Activated CD4-positive, alpha-beta T cell treated with anti-CD3 and anti-CD28 coated beads, Interleukin-2, amount 50 U/mL, for 24 hours (primary cell): ENCODE results near the gene HSPA1A.
A peak's percentile ranks its signal among the peaks of the same experiment; 100 is the strongest.

Experiments
- DNase-seq, 2 donors: peaks; one replicate each; pipeline ENCODE4 v3.0.0-alpha.2; 2020; ENCODE audit warnings: low read depth in 1 of 2, low spot score in 1 of 2

HSPA1A gene

GRCh38 chr6:31815025-31815838 lies at the start of gene HSPA1A, which contains the start of gene HSPA1L:
HSPA1A (plus strand) TSS chr6:31815543; CDS start chr6:31815757, 214 bp downstream.
HSPA1L (minus strand) TSS chr6:31815283; CDS start chr6:31811972, 3,311 bp downstream.
- DNase-seq: peak in 1 of 2 donors; percentile 57

- DNase-seq: no peak
Measured at GRCh38 chr6:31765559-31765909, 49.8 kb upstream of the HSPA1A start.

- no peak for DNase-seq
Measured at GRCh38 chr6:31765910-31766794, 49.2 kb upstream of the HSPA1A start.

GRCh38 chr6:31767096-31767645 lies 48.2 kb upstream of the HSPA1A start:
- DNase-seq: no peak

GRCh38 chr6:31768363-31769257 lies 46.7 kb upstream of the HSPA1A start:
- DNase-seq: no peak

- peak; percentile 69 to 76 for DNase-seq
Measured at GRCh38 chr6:31769684-31770371, 45.5 kb upstream of the HSPA1A start.

DNA sequence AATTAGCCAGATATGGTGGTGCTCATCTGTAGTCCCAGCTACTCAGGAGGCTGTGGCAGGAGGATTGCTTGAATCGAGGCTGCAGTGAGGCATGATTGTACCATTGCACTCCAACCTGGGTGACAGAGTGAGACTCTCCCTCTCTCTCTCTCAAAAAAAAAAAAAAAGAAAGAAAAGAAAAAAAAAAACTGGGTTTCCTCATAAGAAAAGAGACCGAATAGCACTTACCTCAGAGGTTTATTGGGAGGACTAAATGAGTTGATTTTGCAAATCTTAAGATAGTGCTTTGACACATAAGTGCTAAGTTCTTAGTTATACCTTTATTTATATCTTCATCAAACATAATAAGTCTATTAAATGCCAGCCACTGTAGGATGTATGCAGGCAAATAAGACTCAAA lies 44.5 kb upstream of the HSPA1A start:
- no peak for DNase-seq

- DNase-seq: peak in 1 of 2 donors; percentile 40
Measured at GRCh38 chr6:31771992-31772358, 43.4 kb upstream of the HSPA1A start.

DNA sequence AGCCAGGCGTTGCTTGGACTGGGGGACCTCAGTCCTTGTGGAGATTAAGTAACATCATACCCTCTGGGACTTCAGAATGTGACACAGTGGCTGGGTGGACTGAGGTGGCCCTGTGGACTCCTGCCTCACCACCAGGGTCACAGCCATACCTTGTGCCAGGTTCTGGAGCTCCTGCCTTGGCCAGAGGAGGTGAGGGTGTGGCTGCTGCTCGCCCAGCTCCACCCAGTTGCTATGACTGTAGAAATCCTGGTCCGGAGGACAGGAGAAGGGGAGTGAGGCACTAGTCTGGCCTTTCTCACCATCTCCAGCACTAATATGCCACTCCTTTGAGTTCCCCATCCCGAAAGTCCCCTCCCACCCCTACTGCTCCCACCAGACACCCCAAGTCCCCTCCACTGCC lies 40.2 kb upstream of the HSPA1A start:
- no peak for DNase-seq

GRCh38 chr6:31775633-31776484 lies 39.5 kb upstream of the HSPA1A start:
- no peak for DNase-seq

DNA sequence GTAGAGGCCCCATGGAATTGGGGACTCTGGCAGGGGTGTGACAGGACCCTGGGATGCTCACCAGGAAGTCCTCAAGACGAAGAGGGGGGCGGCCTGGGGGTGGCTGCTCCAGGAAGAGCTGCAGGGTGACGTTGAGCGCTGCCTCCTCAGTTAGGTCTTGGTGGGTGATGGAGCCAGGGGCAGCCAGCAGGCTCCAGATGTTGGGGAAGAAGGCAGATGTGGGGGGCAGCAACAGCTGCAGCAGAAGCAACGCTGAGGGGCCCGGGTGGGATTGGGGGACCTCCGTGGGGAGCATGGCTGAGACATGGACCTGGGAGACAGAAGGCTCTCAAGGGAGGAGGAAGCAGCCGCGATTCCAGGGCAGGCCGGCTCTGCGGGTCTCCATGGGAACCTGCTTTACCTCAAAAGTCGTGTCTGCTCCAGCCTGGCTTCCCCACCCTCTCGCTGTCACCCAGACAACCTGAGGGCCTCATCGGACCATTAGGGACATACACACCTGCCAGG lies 38.8 kb upstream of the HSPA1A start:
- DNase-seq: no peak

DNA sequence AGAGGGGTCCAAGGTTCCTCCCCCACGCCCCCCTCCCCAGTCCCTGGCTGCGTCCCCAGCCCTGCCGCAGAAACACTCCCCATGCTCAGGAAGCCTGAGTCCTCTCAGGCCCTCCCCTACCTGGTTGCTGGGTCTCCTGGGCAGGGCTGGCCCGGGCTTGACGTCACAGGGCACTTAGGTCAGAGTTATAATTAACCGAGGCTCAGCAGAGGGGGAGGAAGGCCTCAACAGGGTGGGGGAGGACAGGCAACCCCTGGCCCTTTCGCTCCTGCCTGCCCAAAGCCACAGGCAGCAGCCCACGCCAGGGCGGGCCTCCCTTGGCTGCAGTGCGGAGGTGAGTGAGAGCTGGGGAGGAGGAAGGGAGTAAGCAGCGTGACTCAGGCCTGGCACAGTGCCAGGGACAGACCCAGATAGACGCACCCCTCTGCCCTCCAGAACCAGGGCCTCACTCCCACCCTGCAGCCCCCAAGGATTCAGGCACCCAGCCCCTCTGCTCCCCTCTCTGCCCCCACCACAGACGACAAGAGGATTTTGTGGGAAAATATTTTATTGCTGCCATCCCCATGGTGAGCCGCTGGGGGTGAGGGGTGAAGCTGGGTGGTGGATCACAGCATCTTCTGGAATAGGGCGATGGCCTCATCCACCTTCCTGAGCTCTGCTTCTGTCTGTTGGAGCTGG lies 38.2 kb upstream of the HSPA1A start, which contains the start of gene VWA7:
Gene VWA7, minus strand, starts transcription at position 340 of the 678 bp plus-strand sequence. CDS start 549 bp downstream, outside the sequence.
- DNase-seq: peak; percentile 60 to 62

- DNase-seq: no peak
Measured at GRCh38 chr6:31777667-31778050, 37.7 kb upstream of the HSPA1A start.

DNA sequence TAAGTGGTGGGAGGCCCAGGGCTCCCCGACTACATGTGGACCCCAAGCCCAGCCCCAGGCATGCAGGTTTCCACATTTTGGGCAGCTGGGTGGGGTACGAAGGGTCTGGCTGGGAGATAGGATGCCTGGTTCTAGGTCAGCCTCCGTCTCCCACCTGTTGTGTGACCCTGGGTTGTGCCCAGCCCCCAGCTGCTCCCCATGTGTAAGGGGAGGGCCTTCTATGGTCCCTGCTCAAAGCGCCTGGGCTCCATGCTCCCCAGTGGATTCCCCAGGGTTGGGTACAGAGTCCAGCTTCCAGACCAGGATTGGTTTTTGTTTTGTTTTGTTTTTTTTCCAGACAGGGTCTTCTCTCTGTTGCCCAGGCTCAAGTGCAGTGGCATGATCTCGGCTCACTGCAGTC lies 37.1 kb upstream of the HSPA1A start:
- no peak for DNase-seq

GRCh38 chr6:31778999-31779885 lies 36.1 kb upstream of the HSPA1A start:
- DNase-seq: no peak

DNA sequence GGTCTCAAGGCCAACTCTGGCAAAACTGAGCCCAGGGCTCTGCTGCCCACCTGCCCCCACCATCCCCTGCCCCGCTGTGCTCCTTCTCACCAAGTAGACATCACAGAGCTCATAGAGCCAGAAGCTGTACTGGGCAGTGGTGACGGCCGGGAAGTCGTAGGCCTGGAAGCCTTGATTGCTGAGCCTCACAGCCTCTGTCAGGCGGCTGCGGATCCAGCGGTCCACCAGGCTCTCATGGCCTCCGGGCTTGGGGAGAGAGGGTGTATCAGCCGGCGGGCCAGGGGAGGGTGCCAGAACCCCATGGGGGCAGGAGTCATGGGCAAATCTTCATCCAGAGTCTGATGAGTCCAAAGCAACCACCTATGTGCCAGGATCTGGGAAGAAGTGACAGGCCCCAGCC lies 35.4 kb upstream of the HSPA1A start:
- no peak for DNase-seq

GRCh38 chr6:31780507-31781243 lies 34.7 kb upstream of the HSPA1A start:
- no peak for DNase-seq
